Activated B cell treated with CpG ODN at 0.5 μM for 24 hours (primary cell): ENCODE results near the gene IRF8. TPM values are rescaled to one million over a fixed set of nuclear protein-coding genes. Genes with fewer than 3 reads are reported as not detected.
"Not testable (repeated sequence)": the region's sequence is repeated elsewhere in the genome, so short reads cannot be mapped to it uniquely, and the experiment has no call there.

Source experiments
- ATAC-seq: fragments of 200-7000 bp; cut with Tn5 transposase; one replicate; pipeline ENCODE4 v1.10.0; 2021; ENCODE audit warnings: low read depth, mild to moderate bottlenecking, moderate library complexity
- CTCF ChIA-PET: fragments of 350-600 bp; sonication (Branson Sonifier 250); formaldehyde crosslinking; loops from one replicate; lab custom pipeline; 2021; ENCODE audit warnings: antibody characterized with exemption; lab: Charles Lee
- POLR2A ChIA-PET: fragments of 350-600 bp; sonication (Branson Sonifier 250); formaldehyde crosslinking; loops from one replicate; lab custom pipeline; 2021; ENCODE audit warnings: antibody characterized with exemption; lab: Charles Lee
- DNase-seq: peaks from one replicate; pipeline ENCODE4 v3.0.0; 2022
- H3K27ac Mint-ChIP-seq: one replicate; pipeline ENCODE4 v1.8.0; 2020; ENCODE audit warnings: mixed read lengths
- H3K27me3 Mint-ChIP-seq: one replicate; pipeline ENCODE4 v1.8.0; 2021; ENCODE audit warnings: mixed read lengths
- H3K36me3 Mint-ChIP-seq: one replicate; pipeline ENCODE4 v1.8.0; 2021; ENCODE audit warnings: low read depth, mixed read lengths
- H3K4me1 Mint-ChIP-seq: one replicate; pipeline ENCODE4 v1.8.0; 2021; ENCODE audit warnings: mixed read lengths
- H3K4me3 Mint-ChIP-seq: one replicate; pipeline ENCODE4 v1.8.0; 2020; ENCODE audit warnings: mild to moderate bottlenecking, mixed read lengths
- H3K9me3 Mint-ChIP-seq: one replicate; pipeline ENCODE4 v1.8.0; 2020; ENCODE audit warnings: mixed read lengths
- intact Hi-C: fragments of 100-400 bp; cut with micrococcal nuclease; formaldehyde crosslinking; loops from one replicate; pipeline ENCODE4 v1.15.1; 2024
- total RNA-seq: library from RNA; stranded (reverse); gene quantifications from 2 replicates; pipeline ENCODE4 v1.2.3, GENCODE V29; 2022
- TF ChIP-seq, protein P1 (sequence below): fragments of 200-600 bp; IDR thresholded peaks from one replicate; pipeline ENCODE4 v1.8.0; 2022; ENCODE audit warnings: antibody characterized with exemption, mild to moderate bottlenecking

The IRF8 gene
- total RNA-seq, 1 donor from 2014 or later: 248 TPM

DNA sequence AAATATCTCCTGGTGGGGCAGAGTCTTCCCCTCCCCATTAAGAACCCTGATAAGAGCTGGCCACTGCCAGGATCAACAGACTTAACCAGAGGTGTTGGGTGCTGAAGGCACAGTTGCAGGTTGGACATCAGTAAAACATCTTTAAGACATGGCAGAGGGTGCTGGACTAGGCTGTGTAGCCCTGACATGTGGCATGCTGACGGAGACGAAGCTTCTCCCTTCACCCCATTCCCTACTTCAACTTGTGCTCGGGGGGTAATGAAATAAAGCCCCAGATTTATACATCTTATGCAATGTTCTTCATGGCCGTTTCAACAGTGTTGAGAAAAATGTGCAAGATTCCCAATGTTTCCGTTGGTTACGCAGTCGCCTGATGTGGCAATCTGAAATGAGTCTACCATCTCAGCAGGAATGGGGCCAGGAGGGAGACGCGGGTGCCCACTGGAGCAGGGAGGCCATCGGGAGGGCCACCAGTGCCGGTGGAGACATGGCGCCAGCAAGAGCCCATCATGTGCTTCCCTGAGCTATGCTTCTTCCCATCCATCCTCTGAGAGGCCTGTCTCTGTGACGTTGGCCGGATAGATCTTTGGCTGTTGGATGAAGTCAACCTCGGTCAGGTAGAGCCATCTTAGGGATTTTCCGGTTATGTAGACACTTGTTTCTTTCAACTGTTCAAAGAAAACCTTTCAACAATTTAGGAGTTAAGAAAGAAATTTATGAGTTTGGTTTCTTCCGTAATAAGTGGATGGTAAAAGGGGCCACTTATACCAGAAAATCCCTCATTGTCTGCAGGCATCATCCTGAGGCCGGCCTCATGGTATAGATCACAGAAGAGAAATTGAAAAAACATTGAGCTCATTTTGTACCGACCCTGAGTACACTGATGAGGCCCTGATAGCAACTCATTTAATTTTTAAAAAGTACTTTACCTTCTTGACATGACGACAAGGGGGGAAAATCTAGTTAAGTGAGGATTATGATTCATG is 6.4 kb downstream of the IRF8 start:
- ChIA-PET CTCF (interaction anchor here (1.2 to 4.4 kb wide), 3 partner anchors 85 to 111 kb away, joined by 4 to 54 read pairs (median 38); no protein-coding TSS in a partner anchor), POLR2A (interaction anchor here (0.8 to 6.7 kb wide), 6 partner anchors 12 to 149 kb away, joined by 3 to 54 read pairs (median 3); no protein-coding TSS in a partner anchor)
- Mint-ChIP-seq H3K27me3 (no peaks in the 10 kb centered on the region), H3K4me3 (peak overlapping the region; percentile 84), H3K4me1 (peaks cover 99% of the 10 kb centered on the region), H3K27ac (peak overlapping the region; percentile 95), H3K9me3 (no peaks in the 10 kb centered on the region), H3K36me3 (peaks cover 92% of the 10 kb centered on the region)
- ATAC-seq: no peak
- peak; percentile 7 for DNase-seq
- TF ChIP-seq, protein P1, sequence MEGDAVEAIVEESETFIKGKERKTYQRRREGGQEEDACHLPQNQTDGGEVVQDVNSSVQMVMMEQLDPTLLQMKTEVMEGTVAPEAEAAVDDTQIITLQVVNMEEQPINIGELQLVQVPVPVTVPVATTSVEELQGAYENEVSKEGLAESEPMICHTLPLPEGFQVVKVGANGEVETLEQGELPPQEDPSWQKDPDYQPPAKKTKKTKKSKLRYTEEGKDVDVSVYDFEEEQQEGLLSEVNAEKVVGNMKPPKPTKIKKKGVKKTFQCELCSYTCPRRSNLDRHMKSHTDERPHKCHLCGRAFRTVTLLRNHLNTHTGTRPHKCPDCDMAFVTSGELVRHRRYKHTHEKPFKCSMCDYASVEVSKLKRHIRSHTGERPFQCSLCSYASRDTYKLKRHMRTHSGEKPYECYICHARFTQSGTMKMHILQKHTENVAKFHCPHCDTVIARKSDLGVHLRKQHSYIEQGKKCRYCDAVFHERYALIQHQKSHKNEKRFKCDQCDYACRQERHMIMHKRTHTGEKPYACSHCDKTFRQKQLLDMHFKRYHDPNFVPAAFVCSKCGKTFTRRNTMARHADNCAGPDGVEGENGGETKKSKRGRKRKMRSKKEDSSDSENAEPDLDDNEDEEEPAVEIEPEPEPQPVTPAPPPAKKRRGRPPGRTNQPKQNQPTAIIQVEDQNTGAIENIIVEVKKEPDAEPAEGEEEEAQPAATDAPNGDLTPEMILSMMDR: no peak
- intact Hi-C loops: loop anchor here (10.0 kb wide), 2 partner anchors 351 to 1479 kb away; partner anchors contain the start of gene FBXO31

GRCh38 chr16:85906349-85906748 is 7.4 kb downstream of the IRF8 start:
- POLR2A ChIA-PET: interaction anchor here (1.0 to 3.0 kb wide), 4 partner anchors 11 to 59 kb away, joined by 3 to 18 read pairs (median 4); no protein-coding TSS in a partner anchor
- Mint-ChIP-seq H3K9me3 (no peaks in the 10 kb centered on the region), H3K27me3 (no peaks in the 10 kb centered on the region), H3K27ac (peak overlapping the region; percentile 95), H3K4me1 (peaks cover 99% of the 10 kb centered on the region), H3K36me3 (peaks cover 94% of the 10 kb centered on the region), H3K4me3 (peak overlapping the region; percentile 84)
- peak; percentile 15 for DNase-seq
- intact Hi-C loops: loop anchor here (10.0 kb wide), 2 partner anchors 352 to 1478 kb away; partner anchors contain the start of gene FBXO31
- TF ChIP-seq, protein P1: no peak
- no peak for ATAC-seq
- CTCF ChIA-PET: interaction anchor here (1.1 to 4.4 kb wide), 2 partner anchors 20 to 86 kb away, joined by 3 to 38 read pairs; no protein-coding TSS in a partner anchor

GRCh38 chr16:85907231-85907630 is 8.3 kb downstream of the IRF8 start:
- H3K36me3 Mint-ChIP-seq: peaks cover 94% of the 10 kb centered on the region
- not testable (repeated sequence) for ATAC-seq
- intact Hi-C loops: loop anchor here (10.0 kb wide), 2 partner anchors 352 to 1478 kb away; partner anchors contain the start of gene FBXO31

DNA sequence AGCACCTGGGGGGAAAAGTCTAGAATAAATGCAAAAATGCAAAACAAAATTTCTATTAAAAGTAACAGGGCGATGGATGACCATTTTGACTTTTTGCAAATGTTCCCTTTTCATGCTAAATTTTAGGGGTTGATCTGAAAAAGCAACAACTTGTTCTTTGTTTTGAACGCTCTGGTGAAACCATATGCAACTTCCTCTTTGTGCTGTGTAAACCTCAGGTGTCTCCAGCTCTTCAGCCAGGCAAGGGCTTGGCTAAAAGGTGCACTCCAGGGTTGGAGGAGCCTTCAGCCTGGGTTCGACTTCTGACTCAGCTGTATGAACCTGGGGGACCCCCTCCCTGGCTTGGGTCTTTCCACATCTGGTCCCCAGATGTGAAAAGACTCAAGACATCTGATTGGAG is 9.5 kb downstream of the IRF8 start:
- H3K4me3 Mint-ChIP-seq: peak overlapping the region; percentile 77
- H3K36me3 Mint-ChIP-seq: peaks cover 95% of the 10 kb centered on the region
- peak; percentile 60 for ATAC-seq
- peaks cover 99% of the 10 kb centered on the region for H3K4me1 Mint-ChIP-seq
- intact Hi-C loops: loop anchor here (10.0 kb wide), 2 partner anchors 354 to 1476 kb away; partner anchors contain the start of gene FBXO31
- no peaks in the 10 kb centered on the region for H3K9me3 Mint-ChIP-seq
- no peaks in the 10 kb centered on the region for H3K27me3 Mint-ChIP-seq
- peak; percentile 20 for DNase-seq
- CTCF ChIA-PET: interaction anchor here (0.9 to 4.4 kb wide), 3 partner anchors 22 to 88 kb away, joined by 3 to 38 read pairs (median 8); no protein-coding TSS in a partner anchor
- TF ChIP-seq, protein P1: no peak
- peak overlapping the region; percentile 97 for H3K27ac Mint-ChIP-seq
- POLR2A ChIA-PET: interaction anchor here (0.6 to 4.0 kb wide), 15 partner anchors 9 to 152 kb away, joined by 3 to 39 read pairs (median 5); partner anchors contain the start of gene IRF8

More at GRCh38 chr16:85907231-85907630, 8.3 kb downstream of the IRF8 start:
- not testable (repeated sequence) for DNase-seq, H3K4me3 Mint-ChIP-seq, H3K9me3 Mint-ChIP-seq, H3K27me3 Mint-ChIP-seq
- ChIA-PET CTCF (interaction anchor here (1.1 to 4.4 kb wide), 4 partner anchors 21 to 109 kb away, joined by 3 to 38 read pairs (median 3); no protein-coding TSS in a partner anchor), POLR2A (interaction anchor here (0.6 to 4.0 kb wide), 11 partner anchors 8 to 108 kb away, joined by 3 to 39 read pairs (median 6); partner anchors contain the start of gene IRF8)
- Mint-ChIP-seq H3K4me1 (peaks cover 99% of the 10 kb centered on the region), H3K27ac (peak overlapping the region; percentile 95)
